Adipocyte (in vitro differentiated cells): ENCODE data around the gene PCGF2.

Source experiments
- DNase-seq: peaks from one replicate; pipeline ENCODE4 v3.0.0-alpha.2; 2015; ENCODE audit warnings: low read depth
- H3K27me3 ChIP-seq: replicated peaks from 2 replicates; pipeline ENCODE4 v1.7.0; 2013; ENCODE audit warnings: mild to moderate bottlenecking, low read length, moderate library complexity; ENCODE audit not compliant: control insufficient read depth, insufficient read depth
- H3K36me3 ChIP-seq: 2 replicates; pipeline ENCODE4 v1.7.0; 2013; ENCODE audit warnings: low read length, mild to moderate bottlenecking, moderate library complexity; ENCODE audit not compliant: control insufficient read depth, insufficient read depth, severe bottlenecking
- H3K4me1 ChIP-seq: 2 replicates; pipeline ENCODE4 v1.7.0; 2013; ENCODE audit warnings: mild to moderate bottlenecking, low read length, moderate library complexity; ENCODE audit not compliant: control insufficient read depth, insufficient read depth
- H3K4me3 ChIP-seq: 2 replicates; pipeline ENCODE4 v1.7.0; 2013; ENCODE audit warnings: mild to moderate bottlenecking, low read length, moderate library complexity
- H3K9ac ChIP-seq: 2 replicates; pipeline ENCODE4 v1.7.0; 2013; ENCODE audit warnings: mild to moderate bottlenecking, low read length, moderate library complexity
- H3K9me3 ChIP-seq: 2 replicates; pipeline ENCODE4 v1.7.0; 2013; ENCODE audit warnings: mild to moderate bottlenecking, low read length, moderate library complexity; ENCODE audit not compliant: control insufficient read depth

PCGF2 gene

GRCh38 chr17:38779965-38780752 lies 32.0 kb upstream of the PCGF2 start:
- H3K9me3 ChIP-seq: no peaks in the 10 kb centered on the region
- H3K9ac ChIP-seq: no peak overlapping the region
- H3K4me3 ChIP-seq: no peak overlapping the region
- DNase-seq: no peak
- no peaks in the 10 kb centered on the region for H3K4me1 ChIP-seq
- H3K27me3 ChIP-seq: no peaks in the 10 kb centered on the region
- peaks cover 96% of the 10 kb centered on the region for H3K36me3 ChIP-seq

GRCh38 chr17:38777641-38778250 lies 29.6 kb upstream of the PCGF2 start:
- no peak for DNase-seq
- no peaks in the 10 kb centered on the region for H3K9me3 ChIP-seq
- no peaks in the 10 kb centered on the region for H3K4me1 ChIP-seq
- peaks cover 95% of the 10 kb centered on the region for H3K36me3 ChIP-seq
- H3K4me3 ChIP-seq: no peak overlapping the region
- no peaks in the 10 kb centered on the region for H3K27me3 ChIP-seq
- H3K9ac ChIP-seq: no peak overlapping the region

DNA sequence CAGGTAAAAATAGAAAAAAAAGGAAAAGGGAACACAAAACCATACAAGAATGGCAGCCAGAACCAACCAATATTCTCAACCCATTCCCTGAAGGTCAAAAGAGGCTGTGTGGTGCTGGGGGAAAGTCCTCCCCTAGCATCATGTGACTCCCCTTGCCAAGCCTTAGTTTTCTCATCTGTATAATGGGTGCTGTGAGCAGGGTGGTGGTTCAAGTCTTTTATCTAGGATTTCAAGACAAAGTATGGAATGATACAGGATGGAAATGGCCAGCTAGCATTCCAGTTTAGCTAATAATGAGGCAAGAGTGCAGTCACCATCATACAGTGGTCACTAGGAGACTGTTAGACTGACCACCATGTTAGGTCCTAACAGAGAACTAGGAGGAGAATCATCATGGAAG lies 25.1 kb upstream of the PCGF2 start:
- DNase-seq: no peak
- no peaks in the 10 kb centered on the region for H3K9me3 ChIP-seq
- peaks cover 95% of the 10 kb centered on the region for H3K36me3 ChIP-seq
- H3K4me1 ChIP-seq: no peaks in the 10 kb centered on the region
- H3K27me3 ChIP-seq: no peaks in the 10 kb centered on the region
- no peak overlapping the region for H3K4me3 ChIP-seq
- no peak overlapping the region for H3K9ac ChIP-seq

DNA sequence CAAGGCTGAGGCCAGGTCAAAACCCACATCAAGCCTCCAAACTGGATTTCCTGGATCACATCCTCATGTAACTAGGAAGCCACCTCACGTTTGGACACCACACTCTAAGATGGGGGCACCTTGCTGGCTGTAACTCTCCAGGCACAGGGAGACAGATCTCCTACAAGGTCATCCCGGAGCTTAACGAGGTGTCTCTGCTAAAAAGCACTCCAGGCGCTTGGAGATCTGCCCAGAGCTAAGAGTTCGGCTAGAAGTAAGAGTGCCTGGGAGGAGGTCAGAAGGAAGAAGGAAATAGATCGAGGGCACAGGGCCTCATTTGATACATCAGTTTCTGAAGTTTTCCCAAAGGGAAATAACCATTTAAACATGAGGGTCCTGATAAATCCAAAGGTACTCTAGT lies 20.3 kb upstream of the PCGF2 start:
- peaks cover 97% of the 10 kb centered on the region for H3K36me3 ChIP-seq

GRCh38 chr17:38766341-38766740 lies 18.2 kb upstream of the PCGF2 start:
- peaks cover 95% of the 10 kb centered on the region for H3K36me3 ChIP-seq
- no peaks in the 10 kb centered on the region for H3K27me3 ChIP-seq

More for the DNA sequence above, 20.3 kb upstream of the PCGF2 start:
- H3K4me1 ChIP-seq: no peaks in the 10 kb centered on the region
- H3K9ac ChIP-seq: no peak overlapping the region
- H3K9me3 ChIP-seq: no peaks in the 10 kb centered on the region
- H3K27me3 ChIP-seq: no peaks in the 10 kb centered on the region
- DNase-seq: no peak
- H3K4me3 ChIP-seq: no peak overlapping the region

GRCh38 chr17:38762231-38762630 lies 14.1 kb upstream of the PCGF2 start:
- no peaks in the 10 kb centered on the region for H3K27me3 ChIP-seq
- H3K4me1 ChIP-seq: no peaks in the 10 kb centered on the region
- H3K9ac ChIP-seq: no peak overlapping the region
- no peak for DNase-seq
- H3K9me3 ChIP-seq: no peaks in the 10 kb centered on the region
- H3K36me3 ChIP-seq: peaks cover 93% of the 10 kb centered on the region
- no peak overlapping the region for H3K4me3 ChIP-seq

More at GRCh38 chr17:38766341-38766740, 18.2 kb upstream of the PCGF2 start:
- DNase-seq: no peak
- Histone ChIP-seq H3K9ac (no peak overlapping the region), H3K4me3 (no peak overlapping the region), H3K9me3 (no peaks in the 10 kb centered on the region), H3K4me1 (no peaks in the 10 kb centered on the region)

- Histone ChIP-seq H3K27me3 (no peaks in the 10 kb centered on the region), H3K9me3 (no peaks in the 10 kb centered on the region), H3K36me3 (peaks cover 92% of the 10 kb centered on the region), H3K9ac (no peak overlapping the region), H3K4me1 (no peaks in the 10 kb centered on the region), H3K4me3 (no peak overlapping the region)
- DNase-seq: peak; percentile 13
Measured at GRCh38 chr17:38761612-38762011, 13.5 kb upstream of the PCGF2 start.

DNA sequence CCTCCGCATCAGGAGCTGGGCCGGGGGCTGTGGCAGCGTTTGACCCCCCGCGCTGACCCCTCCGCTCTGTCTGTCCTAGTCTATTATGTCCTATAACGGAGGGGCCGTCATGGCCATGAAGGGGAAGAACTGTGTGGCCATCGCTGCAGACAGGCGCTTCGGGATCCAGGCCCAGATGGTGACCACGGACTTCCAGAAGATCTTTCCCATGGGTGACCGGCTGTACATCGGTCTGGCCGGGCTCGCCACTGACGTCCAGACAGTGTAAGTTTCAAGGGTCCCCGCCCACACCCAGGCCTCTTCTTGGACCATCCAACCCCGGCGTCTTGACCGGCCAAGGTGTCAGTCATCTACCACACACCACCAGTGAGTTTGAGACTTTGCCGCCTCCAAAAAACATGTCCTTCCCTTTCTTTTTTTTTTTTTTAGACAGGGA lies 5.0 kb upstream of the PCGF2 start:
- H3K27me3 ChIP-seq: no peaks in the 10 kb centered on the region
- H3K9ac ChIP-seq: peak overlapping the region; percentile 99
- no peaks in the 10 kb centered on the region for H3K9me3 ChIP-seq
- H3K4me3 ChIP-seq: peak overlapping the region; percentile 97
- H3K36me3 ChIP-seq: peaks cover 30% of the 10 kb centered on the region
- peaks cover 37% of the 10 kb centered on the region for H3K4me1 ChIP-seq
- no peak for DNase-seq

- Histone ChIP-seq H3K4me3 (peak within 1 kb of the TSS; percentile 97), H3K9me3 (no peaks in the 10 kb centered on the region), H3K27me3 (no peaks in the 10 kb centered on the region), H3K9ac (peak within 1 kb of the TSS; percentile 99), H3K4me1 (peaks cover 37% of the 10 kb centered on the region), H3K36me3 (peaks cover 25% of the 10 kb centered on the region)
- DNase-seq: peak; percentile 99
Measured at GRCh38 chr17:38752308-38753070, 4.4 kb upstream of the PCGF2 start, which contains the start of gene PSMB3. Gene PSMB3 (plus strand): TSS chr17:38752741. CDS start chr17:38752827, 86 bp downstream.

DNA sequence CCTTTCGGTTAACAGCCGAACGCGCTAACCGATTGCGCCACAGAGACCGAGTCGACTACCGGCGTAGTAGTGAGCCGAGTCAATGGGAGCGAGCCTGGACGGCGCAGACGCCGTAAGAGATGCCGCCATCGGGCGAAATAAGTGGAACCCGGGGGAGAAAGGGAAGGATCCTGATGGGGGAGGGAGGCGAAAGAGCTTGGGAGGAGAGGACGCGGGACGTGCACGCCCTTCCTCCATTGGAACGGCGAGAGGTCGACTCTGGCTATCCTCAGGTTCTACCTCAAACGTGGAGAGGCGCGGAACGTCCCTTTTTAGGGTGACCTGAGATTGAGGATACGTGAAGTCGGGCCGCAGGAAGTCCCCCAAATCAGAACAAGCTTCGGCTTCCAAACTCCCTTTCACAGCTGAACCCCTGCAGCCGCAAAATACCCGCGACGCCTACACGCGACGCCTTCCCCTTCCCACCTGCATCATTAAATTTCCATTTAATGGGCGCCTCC lies 3.7 kb upstream of the PCGF2 start:
- peak; percentile 92 for DNase-seq
- Histone ChIP-seq H3K9ac (peak overlapping the region; percentile 86), H3K9me3 (no peaks in the 10 kb centered on the region), H3K27me3 (no peaks in the 10 kb centered on the region), H3K4me3 (peak overlapping the region; percentile 97), H3K36me3 (peaks cover 19% of the 10 kb centered on the region), H3K4me1 (peaks cover 38% of the 10 kb centered on the region)
